Right kidney (tissue), 1 donor: Measurements from ENCODE around the gene GRIFIN.
"Not testable (repeated sequence)": the region's sequence is repeated elsewhere in the genome, so short reads cannot be mapped to it uniquely, and the experiment has no call there.

Source experiments
- DNase-seq: peaks from one replicate; pipeline ENCODE4 v3.0.0-alpha.2; 2016

The GRIFIN gene

DNA sequence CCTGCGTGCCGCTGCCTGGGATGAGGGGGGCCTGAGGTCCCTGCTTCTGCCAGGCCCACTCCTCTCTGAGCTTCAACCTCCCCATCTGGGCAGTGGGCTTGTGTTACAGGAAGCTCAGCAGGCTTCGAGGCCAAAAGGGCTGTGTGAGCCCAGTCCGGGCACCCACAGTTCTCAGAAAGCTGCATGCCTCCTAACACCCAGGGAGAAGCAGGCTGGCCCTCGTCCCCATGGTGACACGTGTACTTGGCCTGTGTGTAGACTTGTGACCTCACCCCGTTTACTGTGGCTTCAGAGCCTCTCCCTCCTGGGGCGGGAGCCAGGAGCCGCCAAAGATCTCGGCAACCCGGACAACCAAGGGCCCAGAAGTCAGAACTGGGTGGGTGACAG, 2.2 kb upstream of the GRIFIN start:
- no peak for DNase-seq

DNA sequence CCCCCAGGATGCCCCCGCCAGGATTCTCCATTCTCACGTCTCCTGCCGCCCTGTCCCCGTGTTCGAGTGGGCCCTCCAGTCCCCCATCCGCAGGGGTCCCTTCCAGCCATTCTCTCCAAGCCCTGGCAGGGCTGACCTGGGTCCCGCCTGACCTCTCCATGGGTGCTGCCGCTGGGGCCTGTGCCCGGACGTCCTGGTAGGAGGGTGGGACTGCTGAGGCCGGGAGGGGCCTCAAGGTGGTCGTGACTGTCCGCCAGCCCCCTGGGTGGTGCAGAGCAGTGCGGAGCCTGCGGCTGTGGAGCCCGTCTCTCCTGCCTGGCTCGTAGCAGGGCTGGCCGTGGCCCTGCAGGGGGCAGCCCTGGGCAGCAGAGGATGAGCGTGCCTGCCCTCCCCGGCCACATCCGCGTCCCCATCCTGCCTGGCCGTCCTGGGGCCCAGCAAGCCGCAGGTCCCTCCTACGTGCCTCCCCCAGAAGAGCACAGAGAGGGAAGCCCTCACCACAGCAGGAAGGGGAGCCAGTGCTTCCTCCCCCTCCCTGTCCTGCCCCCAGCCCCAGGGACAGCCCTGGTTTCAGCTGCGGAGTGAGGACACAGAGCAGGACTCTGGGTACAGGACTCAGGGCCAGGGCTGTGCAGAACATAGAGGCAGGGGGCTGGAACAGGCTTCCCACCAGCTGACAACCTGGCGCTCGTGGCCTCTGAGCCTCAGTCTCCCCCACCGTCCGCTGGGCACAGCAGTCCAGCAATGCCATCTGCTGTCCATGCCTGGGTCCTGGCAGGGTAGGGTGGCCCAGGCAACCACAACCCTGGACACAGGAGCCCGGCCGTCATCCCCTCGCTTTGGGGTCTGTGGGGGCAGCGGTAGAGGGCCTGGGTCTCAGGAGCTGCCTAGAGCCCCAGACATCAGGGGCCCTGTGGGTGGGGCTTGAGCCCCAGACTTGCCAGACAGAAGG, 1.5 kb upstream of the GRIFIN start:
- DNase-seq, result peak; percentile 75

- DNase-seq, result no peak
Observed at GRCh38 chr7:2476776-2477446, 713 bp upstream of the GRIFIN start.

- no peak for DNase-seq
Observed at GRCh38 chr7:2475678-2476015, 551 bp downstream of the GRIFIN start.

DNA sequence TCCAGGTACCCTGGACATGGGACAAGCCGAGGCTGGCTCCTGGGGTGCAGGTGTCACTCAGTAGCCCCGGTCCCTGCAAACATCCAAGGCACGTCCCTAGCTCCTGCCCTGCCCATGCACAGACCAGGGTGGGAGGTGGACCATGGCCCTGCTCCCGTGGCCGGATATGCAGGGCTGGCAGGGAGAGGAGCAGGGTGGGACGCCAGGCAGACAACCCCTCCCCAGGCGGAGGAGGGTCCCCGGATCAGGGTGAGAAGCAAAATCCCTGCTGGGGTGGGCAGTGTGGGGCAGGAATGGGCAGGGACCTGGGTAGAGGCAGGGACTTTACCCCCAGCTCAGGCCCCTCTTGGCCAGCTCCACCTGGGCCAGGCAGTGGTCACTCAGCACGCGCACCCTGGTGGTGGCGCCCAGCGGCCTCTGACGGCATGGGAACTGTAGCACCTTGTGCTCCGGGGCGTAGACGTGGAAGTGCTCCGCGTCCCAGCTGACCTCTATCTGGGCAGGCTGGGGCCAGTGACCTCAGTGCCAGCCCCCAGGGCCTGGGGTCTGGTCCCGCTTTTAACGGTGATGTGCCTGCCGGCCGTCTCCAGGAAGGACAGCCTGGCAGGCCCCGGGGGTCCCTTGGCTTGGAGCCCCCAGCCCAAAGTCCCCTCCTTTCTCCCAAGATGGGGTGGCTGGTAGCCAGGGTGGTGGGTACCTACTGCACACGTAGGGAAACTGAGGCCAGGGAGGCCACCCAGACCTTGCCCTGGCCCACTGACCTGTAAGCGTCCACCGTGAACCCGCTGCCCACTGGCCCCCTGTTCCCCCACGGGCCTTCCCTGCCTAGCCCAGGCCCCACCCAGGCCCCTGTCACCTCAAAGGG, 1.2 kb downstream of the GRIFIN start:
- DNase-seq, result no peak

DNA sequence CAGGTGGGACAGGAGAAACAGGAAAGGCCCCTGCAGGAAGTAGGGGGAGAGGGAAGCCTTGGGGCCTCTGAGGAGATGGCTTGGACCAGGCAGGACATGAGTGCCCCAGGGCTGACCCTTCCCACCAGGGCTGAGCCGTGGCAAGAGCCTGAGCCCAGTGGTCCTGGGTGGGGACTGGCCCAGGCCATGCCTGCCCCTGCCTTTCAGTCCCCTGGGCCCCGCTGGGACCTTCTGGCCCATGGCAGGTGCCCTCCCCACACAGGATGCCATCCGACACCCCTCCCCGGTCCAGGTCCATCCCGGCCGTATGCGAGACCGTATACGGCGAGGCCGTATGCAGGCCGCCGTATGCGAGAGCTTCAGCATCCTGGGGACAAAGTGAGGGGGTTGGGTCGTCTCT, 2.0 kb downstream of the GRIFIN start:
- no peak for DNase-seq

- no peak for DNase-seq
Observed at GRCh38 chr7:2473496-2474180, 2.6 kb downstream of the GRIFIN start.

DNA sequence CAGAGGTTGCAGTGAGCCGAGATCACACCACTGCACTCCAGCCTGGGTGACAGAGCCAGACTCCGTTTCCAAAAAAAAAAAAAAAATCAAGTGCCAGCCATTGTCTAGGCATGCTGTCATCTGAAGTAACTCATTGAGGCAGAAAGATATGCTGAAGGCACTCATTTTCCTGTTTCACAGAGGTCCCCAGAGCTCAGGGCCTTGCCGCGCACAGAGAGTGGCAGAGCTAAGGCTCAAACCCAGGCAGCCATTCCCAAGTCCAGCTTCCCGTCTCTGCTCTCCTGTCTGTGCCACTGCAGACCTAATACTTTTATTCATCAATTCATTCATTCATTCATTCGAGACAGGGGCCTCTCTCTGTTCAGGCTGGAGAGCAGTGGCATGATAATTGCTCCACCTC, 3.5 kb downstream of the GRIFIN start:
- no peak for DNase-seq

GRCh38 chr7:2471396-2471795, 4.8 kb downstream of the GRIFIN start:
- DNase-seq, result no peak

DNA sequence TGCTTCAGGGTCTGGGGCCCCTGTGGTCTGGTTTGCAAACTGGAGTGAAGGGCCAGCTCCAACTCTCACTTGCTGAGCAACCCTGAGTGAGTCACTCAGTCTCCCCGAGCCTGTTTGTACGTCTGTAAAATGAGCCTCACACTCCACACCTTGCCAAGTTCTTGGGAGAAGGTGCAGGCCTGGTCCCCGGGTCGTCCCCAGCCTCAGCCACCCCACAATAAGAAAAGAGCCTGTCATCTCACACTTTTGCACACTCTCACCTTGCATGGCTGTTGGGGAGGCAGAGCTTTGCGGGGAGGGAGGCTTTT, 5.2 kb downstream of the GRIFIN start:
- no peak for DNase-seq

DNA sequence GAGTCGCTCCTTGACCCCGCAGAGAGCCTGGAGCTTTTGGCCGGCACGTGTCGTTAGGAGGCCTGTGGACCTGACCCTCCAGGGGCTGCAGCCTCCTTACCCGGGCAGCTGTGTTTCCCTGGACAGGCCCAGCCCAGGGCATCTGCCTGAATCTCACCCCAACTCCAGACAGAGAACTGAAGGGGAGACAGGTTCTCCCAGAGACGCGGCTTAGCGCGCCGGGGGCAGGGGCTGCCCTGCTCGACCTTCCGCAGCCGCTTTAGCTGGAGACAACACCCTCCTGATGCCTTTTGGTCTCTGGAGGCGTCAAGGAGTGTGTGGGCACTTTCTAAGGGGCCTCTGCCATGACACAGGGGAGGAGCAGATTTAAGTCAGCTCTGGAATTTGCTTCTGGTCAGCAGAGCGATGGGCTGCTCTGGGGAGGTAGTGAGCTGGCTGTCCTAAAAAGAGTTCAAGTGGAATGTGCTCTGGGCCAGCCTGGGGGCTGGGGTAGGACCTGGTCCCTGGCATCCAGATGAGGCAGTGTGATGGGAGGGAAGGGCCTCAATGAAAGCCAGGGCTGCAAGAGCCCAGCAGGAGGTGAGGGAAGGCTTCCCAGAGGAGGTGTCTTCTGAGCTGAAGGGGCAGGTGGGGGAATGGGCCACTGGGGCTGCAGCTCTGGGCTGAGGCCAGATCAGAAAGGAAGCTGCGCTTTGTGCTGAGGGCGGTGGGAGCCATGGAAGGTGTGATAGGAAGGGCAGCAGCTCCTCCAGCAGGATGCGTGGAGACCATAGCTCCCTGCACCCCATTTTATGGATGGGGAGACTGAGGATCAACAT, 5.8 kb downstream of the GRIFIN start:
- no peak for DNase-seq

DNA sequence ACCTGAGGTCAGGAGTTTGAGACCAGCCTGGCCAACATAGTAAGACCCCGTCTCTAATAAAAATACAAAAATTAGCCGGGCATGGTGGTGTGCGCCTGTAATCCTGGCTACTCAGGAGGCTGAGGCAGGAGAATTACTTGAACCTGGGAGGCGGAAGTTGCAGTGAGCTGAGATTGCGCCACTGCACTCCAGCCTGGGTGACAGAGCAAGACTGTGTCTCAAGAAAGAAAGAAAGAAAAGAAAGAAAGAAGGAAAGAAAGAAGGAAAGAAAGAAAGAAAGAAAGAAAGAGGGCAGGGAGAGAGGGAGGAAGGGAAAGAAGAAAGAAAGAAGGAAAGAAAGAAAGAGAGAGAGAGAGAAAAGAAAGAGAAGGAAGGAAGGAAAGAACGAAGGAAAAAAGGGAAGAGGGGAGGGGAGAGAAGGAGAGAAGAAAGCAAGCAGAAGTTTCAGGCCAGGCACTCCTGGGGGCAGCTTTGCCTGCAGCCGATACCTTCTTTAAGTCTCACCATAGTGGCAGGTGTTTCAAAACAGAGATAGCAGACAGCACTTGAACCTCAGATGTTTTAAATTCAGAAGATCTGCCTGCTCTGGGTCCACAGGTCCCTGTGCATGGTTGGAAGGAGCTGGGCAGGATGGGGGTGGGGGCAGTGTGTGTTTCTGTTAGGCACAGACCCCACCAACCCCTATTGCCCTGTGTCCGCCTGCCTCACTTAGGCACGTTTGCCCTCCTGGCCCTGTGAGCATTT, 6.6 kb downstream of the GRIFIN start:
- DNase-seq, result not testable (repeated sequence)

GRCh38 chr7:2468227-2468626, 8.0 kb downstream of the GRIFIN start:
- no peak for DNase-seq

DNA sequence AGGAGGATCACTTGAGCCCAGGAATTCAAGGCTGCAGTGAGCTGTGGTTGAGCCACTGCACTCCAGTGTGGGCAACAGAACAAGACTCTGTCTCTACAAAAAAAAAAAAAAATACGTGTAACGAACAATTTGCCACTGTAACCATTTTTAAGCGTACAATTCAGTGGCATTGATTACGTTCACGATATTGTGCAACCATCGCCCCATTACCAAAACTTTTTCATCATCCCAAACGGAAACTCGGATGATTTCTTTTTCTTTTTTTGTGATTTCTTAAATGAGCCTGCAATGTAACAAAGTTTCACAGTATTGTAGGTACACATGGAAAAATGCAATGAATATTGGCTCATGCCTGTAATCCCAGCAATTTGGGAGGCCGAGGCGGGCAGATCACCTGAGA, 9.5 kb downstream of the GRIFIN start:
- DNase-seq, result no peak

GRCh38 chr7:2465928-2466327, 10.3 kb downstream of the GRIFIN start:
- DNase-seq, result no peak

DNA sequence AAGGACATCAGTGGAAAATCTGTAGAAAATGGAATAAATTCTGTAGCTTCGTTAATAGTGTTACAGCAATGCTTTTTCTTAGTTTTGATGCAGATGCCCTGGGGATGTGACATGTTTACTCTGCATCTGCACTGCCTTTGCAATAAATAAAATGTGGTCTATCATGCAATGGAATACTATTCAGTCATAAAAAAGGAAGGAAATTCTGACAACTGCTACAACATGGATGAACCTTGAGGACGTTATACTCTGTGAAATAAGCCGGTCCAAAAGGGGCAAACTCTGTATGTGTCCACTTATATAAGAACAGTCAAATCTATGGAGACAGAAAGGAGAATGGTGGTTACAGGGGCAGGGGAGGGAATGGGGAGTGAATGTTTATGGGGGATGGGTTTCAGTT, 13.5 kb downstream of the GRIFIN start:
- no peak for DNase-seq

DNA sequence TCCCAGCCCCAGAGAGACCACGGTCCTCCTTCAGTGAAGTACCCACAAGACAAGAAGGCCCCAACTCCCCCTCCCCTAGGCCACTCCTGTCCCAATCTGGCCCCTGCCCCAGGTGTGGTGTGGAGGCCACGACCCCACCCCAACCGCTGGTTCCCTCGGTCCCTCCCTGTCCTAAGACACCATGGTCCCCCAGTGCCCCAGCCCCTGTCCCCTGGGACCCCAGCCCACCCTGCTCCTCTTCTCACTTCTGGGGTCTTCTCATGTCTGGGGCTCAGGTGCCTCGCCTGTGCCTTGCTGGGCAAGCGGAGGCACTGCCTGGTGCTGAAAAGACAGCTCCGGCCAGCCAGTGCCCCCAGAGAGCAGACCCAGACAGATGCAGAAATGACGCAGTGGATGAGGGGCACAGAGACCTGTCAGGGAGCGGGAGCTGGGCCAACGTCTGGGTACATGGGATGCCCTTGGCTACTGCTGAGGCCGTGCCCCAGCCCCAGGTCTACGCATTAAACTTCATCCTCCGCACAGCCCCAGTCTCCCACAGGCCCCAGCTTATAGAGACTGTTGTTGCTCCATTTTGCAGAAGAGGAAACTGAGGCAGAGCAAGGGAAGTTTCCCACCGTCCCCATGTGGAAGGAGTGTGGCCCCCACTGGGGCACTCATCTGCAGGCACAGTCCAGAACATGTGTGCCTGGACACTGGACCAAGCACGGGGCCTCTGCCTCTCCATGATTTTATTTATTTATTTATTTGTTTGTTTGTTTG, 14.8 kb downstream of the GRIFIN start:
- no peak for DNase-seq

GRCh38 chr7:2460641-2461040, 15.6 kb downstream of the GRIFIN start:
- DNase-seq, result no peak

DNA sequence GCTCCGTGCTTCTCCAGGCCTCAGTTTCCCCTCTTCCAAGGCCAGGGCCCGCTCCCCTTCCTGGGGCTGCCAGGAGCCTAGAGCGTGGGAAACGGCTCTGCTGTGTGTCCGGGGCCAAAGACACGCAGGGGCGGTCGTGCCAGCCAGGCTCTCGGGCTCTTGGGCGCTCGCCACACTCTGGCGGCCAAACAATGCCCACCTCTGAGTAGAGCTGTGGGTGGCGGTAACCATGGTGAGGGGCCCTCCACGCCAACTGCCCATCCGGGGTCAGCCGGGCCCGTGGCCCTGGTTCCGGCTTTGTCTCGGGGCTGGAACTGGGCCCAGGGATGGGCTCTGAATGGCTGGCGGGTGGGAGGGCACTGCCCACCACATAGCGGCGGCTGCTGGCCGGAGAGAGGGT, 16.0 kb downstream of the GRIFIN start:
- no peak for DNase-seq

GRCh38 chr7:2459674-2460073, 16.5 kb downstream of the GRIFIN start:
- no peak for DNase-seq
